ENCODE measurements around the gene TTC7B. TPM values are rescaled to one million over a fixed set of nuclear protein-coding genes. Genes with fewer than 3 reads are reported as not detected.

TTC7B gene
- total and polyA plus RNA-seq, 2 of the 8 experiments (the other 6 are each of a cell fraction or from before 2014, with no cell fraction given) = 23.7 to 34.0 TPM

- TF ChIP-seq CHD7 (IDR thresholded peaks at IDR 0.05; ENCODE audit: insufficient replicate concordance, low read length) (no peak), KDM4A (IDR thresholded peaks at IDR 0.05; ENCODE audit: low read depth, low read length, severe bottlenecking) (no peak), E2F6 (IDR thresholded peaks at IDR 0.05) (peak; percentile 85), RNF2 (IDR thresholded peaks at IDR 0.05; ENCODE audit: borderline replicate concordance, low read depth, low read length, missing control alignments, poor library complexity, severe bottlenecking) (no peak), MAX (IDR thresholded peaks at IDR 0.05) (peak; percentile 59), EZH2 (IDR thresholded peaks at IDR 0.05; ENCODE audit: low read depth, low read length, severe bottlenecking) (no peak), SP2 (IDR thresholded peaks at IDR 0.05; ENCODE audit: low read length) (no peak), EP300 (IDR thresholded peaks at IDR 0.05; ENCODE audit: borderline replicate concordance in 1 of 2, low read depth in 2 of 2, low read length in 2 of 2) (no peak)
These were observed 246.4 kb downstream of the TTC7B start (continued) for GRCh38 chr14:90569606-90570387.
